ENCODE data around the gene SH3D19.

The SH3D19 gene

DNA sequence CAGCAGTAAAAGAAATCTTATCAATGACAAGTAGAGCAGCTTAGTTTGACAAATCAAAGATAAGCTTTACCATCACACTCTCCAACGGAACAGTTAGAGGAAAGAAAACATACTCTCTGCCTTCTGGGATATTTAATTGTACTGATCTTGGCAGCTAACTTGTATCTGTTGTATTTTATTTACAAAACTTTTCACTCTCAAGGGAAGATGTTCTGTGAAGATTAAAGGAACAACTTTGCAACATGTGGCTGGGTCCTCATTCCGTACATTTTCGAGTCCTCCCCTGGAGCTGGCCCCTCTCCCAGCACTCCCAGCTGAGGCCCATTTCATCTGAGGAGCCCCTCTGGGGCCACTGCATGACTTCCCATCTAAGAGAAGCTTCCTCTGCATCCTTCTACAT, 151.5 kb downstream of the SH3D19 start:
- H3K9me2 ChIP-seq (replicated peaks; ENCODE audit: insufficient read depth, low read length): no peaks in the 10 kb centered on the region
- TF ChIP-seq EZH2phosphoT487 (conservative IDR thresholded peaks at IDR 0.05; ENCODE audit: low read length): no peak
- TF ChIP-seq, protein P1, sequence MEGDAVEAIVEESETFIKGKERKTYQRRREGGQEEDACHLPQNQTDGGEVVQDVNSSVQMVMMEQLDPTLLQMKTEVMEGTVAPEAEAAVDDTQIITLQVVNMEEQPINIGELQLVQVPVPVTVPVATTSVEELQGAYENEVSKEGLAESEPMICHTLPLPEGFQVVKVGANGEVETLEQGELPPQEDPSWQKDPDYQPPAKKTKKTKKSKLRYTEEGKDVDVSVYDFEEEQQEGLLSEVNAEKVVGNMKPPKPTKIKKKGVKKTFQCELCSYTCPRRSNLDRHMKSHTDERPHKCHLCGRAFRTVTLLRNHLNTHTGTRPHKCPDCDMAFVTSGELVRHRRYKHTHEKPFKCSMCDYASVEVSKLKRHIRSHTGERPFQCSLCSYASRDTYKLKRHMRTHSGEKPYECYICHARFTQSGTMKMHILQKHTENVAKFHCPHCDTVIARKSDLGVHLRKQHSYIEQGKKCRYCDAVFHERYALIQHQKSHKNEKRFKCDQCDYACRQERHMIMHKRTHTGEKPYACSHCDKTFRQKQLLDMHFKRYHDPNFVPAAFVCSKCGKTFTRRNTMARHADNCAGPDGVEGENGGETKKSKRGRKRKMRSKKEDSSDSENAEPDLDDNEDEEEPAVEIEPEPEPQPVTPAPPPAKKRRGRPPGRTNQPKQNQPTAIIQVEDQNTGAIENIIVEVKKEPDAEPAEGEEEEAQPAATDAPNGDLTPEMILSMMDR (IDR thresholded peaks at IDR 0.05; ENCODE audit: insufficient read depth, low read length, poor library complexity, severe bottlenecking): no peak

DNA sequence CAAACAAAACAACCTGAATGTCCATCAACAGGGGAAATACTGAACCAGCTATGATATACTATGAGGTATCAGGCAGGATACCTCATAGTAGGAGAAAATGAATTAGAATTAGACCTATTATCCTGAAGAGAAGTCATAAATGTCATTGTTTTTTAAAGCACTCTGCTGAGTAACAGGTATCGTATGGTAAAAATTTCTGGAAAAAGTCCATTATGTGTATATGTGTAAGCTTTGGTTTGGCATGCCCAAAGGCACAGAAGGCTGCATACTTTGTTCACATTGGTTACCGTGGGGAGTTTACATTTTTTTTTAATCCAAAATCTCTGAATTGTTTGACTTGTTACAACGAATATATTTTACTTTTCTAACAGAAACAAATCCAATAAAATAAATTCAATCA, 155.5 kb downstream of the SH3D19 start:
- no peak overlapping the region for H2AFZ ChIP-seq (ENCODE audit: low read depth, low read length, severe bottlenecking)
- no peak overlapping the region for H3K27ac ChIP-seq (ENCODE audit: low read depth, low read length)
- no peak overlapping the region for H3K4me2 ChIP-seq (ENCODE audit: low read depth, low read length, poor library complexity, severe bottlenecking)
- no peaks in the 10 kb centered on the region for H3K79me2 ChIP-seq (ENCODE audit: insufficient read depth, low read length)
- TF ChIP-seq EZH2phosphoT487 (conservative IDR thresholded peaks at IDR 0.05; ENCODE audit: low read length): no peak
- TF ChIP-seq, protein P1 (IDR thresholded peaks at IDR 0.05; ENCODE audit: insufficient read depth, low read length, poor library complexity, severe bottlenecking): no peak
- H3K4me3 ChIP-seq (ENCODE audit: insufficient read depth, low read length, poor library complexity, severe bottlenecking): no peak overlapping the region
- no peaks in the 10 kb centered on the region for H3F3A ChIP-seq (ENCODE audit: insufficient read depth)
- H3K27me3 ChIP-seq (ENCODE audit: low read length): no peaks in the 10 kb centered on the region
- H3K9me3 ChIP-seq (ENCODE audit: insufficient read depth, low read length): no peaks in the 10 kb centered on the region
- H3K36me3 ChIP-seq (ENCODE audit: low read length): no peaks in the 10 kb centered on the region
- H4K20me1 ChIP-seq (ENCODE audit: low read depth, low read length): no peaks in the 10 kb centered on the region
- H3K9me2 ChIP-seq (replicated peaks; ENCODE audit: insufficient read depth, low read length): no peaks in the 10 kb centered on the region
- H3K9ac ChIP-seq (ENCODE audit: low read length): no peak overlapping the region

More for the DNA sequence above, 151.5 kb downstream of the SH3D19 start:
- Histone ChIP-seq H3K4me2 (ENCODE audit: low read depth, low read length, poor library complexity, severe bottlenecking) (no peak overlapping the region), H3K79me2 (ENCODE audit: insufficient read depth, low read length) (no peaks in the 10 kb centered on the region), H3F3A (ENCODE audit: insufficient read depth) (no peaks in the 10 kb centered on the region), H3K9me3 (ENCODE audit: insufficient read depth, low read length) (no peaks in the 10 kb centered on the region), H3K9ac (ENCODE audit: low read length) (no peak overlapping the region), H4K20me1 (ENCODE audit: low read depth, low read length) (no peaks in the 10 kb centered on the region), H3K4me3 (ENCODE audit: insufficient read depth, low read length, poor library complexity, severe bottlenecking) (no peak overlapping the region), H3K27ac (ENCODE audit: low read depth, low read length) (no peak overlapping the region), H3K36me3 (ENCODE audit: low read length) (no peaks in the 10 kb centered on the region), H3K27me3 (ENCODE audit: low read length) (no peaks in the 10 kb centered on the region), H2AFZ (ENCODE audit: low read depth, low read length, severe bottlenecking) (no peak overlapping the region)

DNA sequence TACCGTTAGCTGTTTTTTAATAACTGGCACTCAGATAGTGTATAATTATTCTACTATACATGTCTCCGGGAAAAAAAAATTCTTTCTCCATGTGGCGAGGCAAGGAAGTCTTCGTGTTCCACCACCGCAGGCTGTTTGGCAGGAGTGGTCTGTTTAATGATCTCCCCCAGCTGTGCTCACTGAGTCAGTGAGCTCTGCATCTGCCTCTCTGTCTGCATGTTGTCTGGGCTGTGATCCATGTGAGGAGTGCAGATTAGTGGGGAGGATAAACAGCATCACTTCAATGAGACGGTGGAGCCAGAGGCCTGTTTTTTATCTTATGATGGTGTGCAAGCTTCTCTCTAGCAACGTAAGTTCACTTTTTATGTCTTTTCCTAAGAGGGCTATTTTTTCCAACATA, 156.2 kb downstream of the SH3D19 start:
- Histone ChIP-seq H3K79me2 (ENCODE audit: insufficient read depth, low read length) (no peaks in the 10 kb centered on the region), H3K9ac (ENCODE audit: low read length) (no peak overlapping the region), H4K20me1 (ENCODE audit: low read depth, low read length) (no peaks in the 10 kb centered on the region), H2AFZ (ENCODE audit: low read depth, low read length, severe bottlenecking) (no peak overlapping the region), H3K9me3 (ENCODE audit: insufficient read depth, low read length) (no peaks in the 10 kb centered on the region), H3K27me3 (ENCODE audit: low read length) (no peaks in the 10 kb centered on the region), H3K36me3 (ENCODE audit: low read length) (no peaks in the 10 kb centered on the region), H3K27ac (ENCODE audit: low read depth, low read length) (no peak overlapping the region), H3K9me2 (replicated peaks; ENCODE audit: insufficient read depth, low read length) (no peaks in the 10 kb centered on the region), H3K4me2 (ENCODE audit: low read depth, low read length, poor library complexity, severe bottlenecking) (no peak overlapping the region), H3K4me3 (ENCODE audit: insufficient read depth, low read length, poor library complexity, severe bottlenecking) (no peak overlapping the region), H3F3A (ENCODE audit: insufficient read depth) (no peaks in the 10 kb centered on the region)
- no peak for TF ChIP-seq EZH2phosphoT487 (conservative IDR thresholded peaks at IDR 0.05; ENCODE audit: low read length)
- TF ChIP-seq, protein P1 (IDR thresholded peaks at IDR 0.05; ENCODE audit: insufficient read depth, low read length, poor library complexity, severe bottlenecking): no peak
